GM12875 (cell line): Measurements from ENCODE around the gene DNAJB6.

Experiments used
- H3K4me3 ChIP-seq: one replicate; pipeline ENCODE4 v1.5.1; 2011; ENCODE audit warnings: low read depth, low read length, control low read depth
- TF ChIP-seq, protein P1 (sequence below): IDR thresholded peaks from 2 replicates; pipeline ENCODE4 v1.5.1; 2011; ENCODE audit warnings: low read depth, mild to moderate bottlenecking, control low read depth, inconsistent platforms, low read length, moderate library complexity, borderline replicate concordance; ENCODE audit not compliant: insufficient read depth

Gene DNAJB6

GRCh38 chr7:157425761-157426160, 89.0 kb downstream of the DNAJB6 start:
- H3K4me3 ChIP-seq: no peak overlapping the region
- TF ChIP-seq, protein P1, sequence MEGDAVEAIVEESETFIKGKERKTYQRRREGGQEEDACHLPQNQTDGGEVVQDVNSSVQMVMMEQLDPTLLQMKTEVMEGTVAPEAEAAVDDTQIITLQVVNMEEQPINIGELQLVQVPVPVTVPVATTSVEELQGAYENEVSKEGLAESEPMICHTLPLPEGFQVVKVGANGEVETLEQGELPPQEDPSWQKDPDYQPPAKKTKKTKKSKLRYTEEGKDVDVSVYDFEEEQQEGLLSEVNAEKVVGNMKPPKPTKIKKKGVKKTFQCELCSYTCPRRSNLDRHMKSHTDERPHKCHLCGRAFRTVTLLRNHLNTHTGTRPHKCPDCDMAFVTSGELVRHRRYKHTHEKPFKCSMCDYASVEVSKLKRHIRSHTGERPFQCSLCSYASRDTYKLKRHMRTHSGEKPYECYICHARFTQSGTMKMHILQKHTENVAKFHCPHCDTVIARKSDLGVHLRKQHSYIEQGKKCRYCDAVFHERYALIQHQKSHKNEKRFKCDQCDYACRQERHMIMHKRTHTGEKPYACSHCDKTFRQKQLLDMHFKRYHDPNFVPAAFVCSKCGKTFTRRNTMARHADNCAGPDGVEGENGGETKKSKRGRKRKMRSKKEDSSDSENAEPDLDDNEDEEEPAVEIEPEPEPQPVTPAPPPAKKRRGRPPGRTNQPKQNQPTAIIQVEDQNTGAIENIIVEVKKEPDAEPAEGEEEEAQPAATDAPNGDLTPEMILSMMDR: no peak

GRCh38 chr7:157426463-157427301, 89.9 kb downstream of the DNAJB6 start:
- no peak overlapping the region for H3K4me3 ChIP-seq
- TF ChIP-seq, protein P1: no peak

DNA sequence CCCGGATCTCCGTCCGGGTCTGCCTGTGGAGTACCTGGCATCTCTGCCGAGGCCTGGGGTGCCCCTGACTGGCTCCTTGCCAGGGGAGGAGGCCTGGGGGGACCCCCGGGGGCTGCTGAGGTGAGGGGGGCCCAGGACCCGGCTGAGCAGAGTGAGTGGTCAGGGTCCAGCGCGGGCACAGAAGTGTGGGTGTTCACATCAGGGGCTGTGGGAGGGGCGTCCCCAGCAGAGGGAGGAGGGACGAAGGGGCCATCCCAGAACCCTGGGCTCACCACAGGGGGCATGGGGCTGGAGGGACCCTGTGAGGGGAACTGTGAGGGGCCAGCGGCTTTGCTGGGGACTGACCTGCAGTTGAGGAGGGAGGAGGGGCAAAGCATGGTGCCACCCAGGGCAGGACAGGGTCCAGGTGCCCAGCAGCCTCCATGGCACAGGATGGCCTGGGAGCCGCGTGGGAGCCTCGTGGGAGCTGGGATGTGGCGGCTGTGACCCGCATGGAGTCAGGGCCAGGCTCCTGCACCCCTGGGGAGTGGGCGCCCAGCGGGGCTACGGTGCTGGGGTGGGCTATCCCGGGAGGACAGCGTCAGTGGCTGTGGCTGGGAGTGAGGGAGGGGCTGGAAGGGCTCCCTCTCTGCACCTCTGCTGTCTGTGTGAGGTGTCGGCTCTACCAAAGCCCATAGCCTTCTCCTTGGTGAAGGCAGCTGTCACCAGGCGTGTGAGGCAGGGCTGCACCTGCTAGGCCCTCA, 91.2 kb downstream of the DNAJB6 start:
- no peak overlapping the region for H3K4me3 ChIP-seq
- TF ChIP-seq, protein P1: no peak

DNA sequence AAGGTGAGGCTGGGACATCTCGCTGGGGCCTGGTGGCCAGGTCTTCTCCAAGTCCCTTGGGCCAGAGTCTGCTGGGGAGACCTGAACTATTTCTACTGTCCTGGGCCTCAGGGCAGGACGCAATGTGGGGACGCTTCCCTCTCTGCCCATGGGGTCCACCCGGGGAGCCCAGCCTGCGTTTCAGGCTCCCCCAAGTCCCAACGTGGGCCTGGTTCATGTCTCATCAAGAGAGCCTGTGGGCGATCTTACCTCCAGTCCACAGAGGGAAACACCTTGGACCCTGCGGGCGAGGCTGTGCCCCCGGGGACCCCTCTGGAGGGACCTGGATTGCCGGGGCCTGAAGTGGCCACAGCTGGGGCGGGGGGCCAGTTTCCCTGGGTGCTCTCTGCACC, 91.7 kb downstream of the DNAJB6 start:
- H3K4me3 ChIP-seq: no peak overlapping the region
- TF ChIP-seq, protein P1: no peak

DNA sequence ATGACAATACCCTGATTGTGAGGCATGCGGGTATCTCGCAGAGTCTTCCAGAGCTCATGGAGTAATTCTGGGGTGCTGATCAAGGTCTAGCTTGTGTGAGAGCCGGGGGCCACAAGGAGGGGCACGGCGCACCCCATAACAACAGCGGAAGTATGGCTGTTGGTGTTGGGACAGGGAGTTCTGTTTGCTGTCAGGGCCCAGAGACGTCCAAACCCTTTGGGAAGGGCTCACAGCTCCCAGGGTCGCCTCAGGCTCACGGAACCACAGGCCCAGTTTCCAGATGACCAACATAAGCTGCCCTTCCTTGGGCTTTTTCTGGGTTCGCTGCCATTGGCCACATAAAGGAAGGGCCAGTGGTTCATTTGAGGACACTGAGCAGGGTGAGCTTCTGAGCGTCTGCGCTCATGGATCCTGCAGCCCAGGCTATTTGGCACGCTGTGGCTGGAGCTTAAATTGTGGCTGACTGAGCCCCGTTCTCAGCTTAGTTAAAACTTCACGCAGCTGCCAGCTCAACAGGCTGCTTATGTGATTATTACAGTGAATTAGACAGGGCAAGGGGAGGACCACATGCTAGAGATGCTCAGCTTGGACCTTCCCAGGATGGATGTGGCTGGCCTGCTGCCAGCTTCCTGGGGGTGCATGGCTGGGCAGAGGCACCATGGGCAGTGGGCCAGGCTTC, 92.3 kb downstream of the DNAJB6 start:
- TF ChIP-seq, protein P1: no peak
- H3K4me3 ChIP-seq: no peak overlapping the region

DNA sequence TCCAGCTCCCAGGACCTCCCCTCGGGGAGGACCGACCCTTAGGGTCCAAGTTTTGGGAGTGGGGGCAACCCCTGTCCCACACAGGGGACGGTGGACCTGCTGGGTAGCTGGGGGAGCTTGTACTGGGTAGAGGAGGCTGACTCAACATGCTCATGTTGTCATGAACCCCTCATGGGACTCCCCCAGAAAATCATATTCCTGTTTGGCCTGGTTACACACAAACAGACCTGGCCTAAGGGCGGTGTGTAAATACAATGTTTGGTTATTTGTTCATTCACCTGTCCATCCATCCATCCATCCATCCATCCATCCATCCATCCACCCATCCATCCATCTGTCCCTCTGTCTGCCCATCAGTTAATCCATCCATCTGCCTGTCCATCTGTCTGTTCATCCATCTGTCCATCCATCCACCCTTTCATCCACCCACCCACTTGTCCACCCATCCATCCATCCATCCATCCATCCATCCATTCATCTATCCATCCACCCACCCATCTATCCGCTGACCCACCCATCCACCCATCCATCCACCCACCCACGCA, 92.9 kb downstream of the DNAJB6 start:
- H3K4me3 ChIP-seq: no peak overlapping the region
- TF ChIP-seq, protein P1: no peak
